GM12878 (cell line): Measurements from ENCODE around the gene ELMO2.

Source experiments
- CTCF ChIP-seq, 3 experiments: IDR thresholded peaks in 2 of 3; conservative IDR thresholded peaks in 1 of 3; 2 replicates each; pipeline ENCODE4 v1.5.1; 2011; ENCODE audit warnings: low read depth in 3 of 3, low read length in 3 of 3, mild to moderate bottlenecking in 3 of 3, control low read depth in 2 of 3, moderate library complexity in 2 of 3, inconsistent platforms in 1 of 3, mixed read lengths in 1 of 3; ENCODE audit not compliant: control insufficient read depth in 2 of 3, insufficient read depth in 1 of 3; ENCODE audit errors: extremely low read depth in 1 of 3
- CUX1 ChIP-seq: IDR thresholded peaks from 2 replicates; pipeline ENCODE4 v1.6.1; 2012; ENCODE audit warnings: improper control_type of control experiment, low read depth, low read length; ENCODE audit not compliant: insufficient replicate concordance
- ESRRA ChIP-seq: IDR thresholded peaks from 2 replicates; pipeline ENCODE4 v1.6.1; 2012; ENCODE audit warnings: mild to moderate bottlenecking, low read length, improper control_type of control experiment
- FOS ChIP-seq: IDR thresholded peaks from 3 replicates; pipeline ENCODE4 v1.6.1; 2011; ENCODE audit warnings: borderline replicate concordance; ENCODE audit not compliant: insufficient read length; ENCODE audit errors: extremely low read depth
- FOXK2 ChIP-seq: fragments of 450-650 bp; IDR thresholded peaks from 2 replicates; pipeline ENCODE4 v1.6.1; 2017; ENCODE audit warnings: mild to moderate bottlenecking, moderate library complexity
- KDM1A ChIP-seq: fragments of 200-600 bp; sonication (generic); IDR thresholded peaks from 2 replicates; pipeline ENCODE4 v1.6.1; 2016; ENCODE audit warnings: borderline replicate concordance
- NRF1 ChIP-seq: conservative IDR thresholded peaks from 2 replicates; pipeline ENCODE4 v1.6.1; 2011; ENCODE audit warnings: mild to moderate bottlenecking, low read depth, low read length, improper control_type of control experiment
- PBX3 ChIP-seq: IDR thresholded peaks from 2 replicates; pipeline ENCODE4 v1.6.1; 2011; ENCODE audit warnings: mild to moderate bottlenecking, low read depth, low read length, moderate library complexity; ENCODE audit not compliant: insufficient replicate concordance
- POLR2A ChIP-seq: IDR thresholded peaks from 2 replicates; pipeline ENCODE4 v1.6.1; 2011; ENCODE audit warnings: low read depth, mild to moderate bottlenecking, low read length
- POLR2AphosphoS5 ChIP-seq: IDR thresholded peaks from 2 replicates; pipeline ENCODE4 v1.6.1; 2011; ENCODE audit warnings: mild to moderate bottlenecking, low read length, inconsistent platforms
- SKIL ChIP-seq: fragments of 450-650 bp; IDR thresholded peaks from 2 replicates; pipeline ENCODE4 v1.6.1; 2017; ENCODE audit warnings: mild to moderate bottlenecking, low read depth, inconsistent platforms; ENCODE audit not compliant: poor library complexity, severe bottlenecking
- SMC3 ChIP-seq: IDR thresholded peaks from 2 replicates; pipeline ENCODE4 v1.6.1; 2011; ENCODE audit warnings: low read length, improper control_type of control experiment, borderline replicate concordance
- TAF1 ChIP-seq: IDR thresholded peaks from 2 replicates; pipeline ENCODE4 v1.6.1; 2011; ENCODE audit warnings: mild to moderate bottlenecking, low read depth, low read length, borderline replicate concordance
- ZNF24 ChIP-seq: fragments of 450-650 bp; IDR thresholded peaks from 2 replicates; pipeline ENCODE4 v1.6.1; 2017; ENCODE audit warnings: antibody characterized with exemption, mild to moderate bottlenecking

- TF ChIP-seq CTCF (IDR thresholded peaks at IDR 0.05 in 2 of 3, conservative IDR thresholded peaks at IDR 0.05 in 1 of 3; ENCODE audit: control insufficient read depth in 2 of 3, extremely low read depth in 1 of 3, insufficient read depth in 1 of 3, low read depth in 3 of 3, low read length in 3 of 3): no peak
- no peak for TF ChIP-seq POLR2A
- no peak for TF ChIP-seq SMC3
- TF ChIP-seq FOS: no peak
- TF ChIP-seq ZNF24: no peak
- TF ChIP-seq CUX1: no peak
- no peak for TF ChIP-seq NRF1
- no peak for TF ChIP-seq POLR2AphosphoS5
- no peak for TF ChIP-seq FOXK2
- no peak for TF ChIP-seq KDM1A
- TF ChIP-seq TAF1: no peak
- TF ChIP-seq SKIL: no peak
- no peak for TF ChIP-seq PBX3
- no peak for TF ChIP-seq ESRRA
Observed at GRCh38 chr20:46423882-46424482, 17.6 kb upstream of the ELMO2 start.
